K562 (cell line): ENCODE results near the gene SCYL1. TPM values are rescaled to one million over a fixed set of nuclear protein-coding genes. Genes with fewer than 3 reads are reported as not detected.

Source experiments
- ARHGAP35 ChIP-seq: fragments of 450-650 bp; IDR thresholded peaks from 2 replicates; pipeline ENCODE4 v1.6.1; 2018; ENCODE audit not compliant: partially characterized antibody
- CREB1 ChIP-seq, 2 experiments: sonication (generic) in 1 of 2; formaldehyde crosslinking in 1 of 2; IDR thresholded peaks; 2 replicates each; pipeline versions ENCODE4 v1.6.1 to v1.8.0; 2012 to 2022; ENCODE audit warnings: inconsistent platforms in 1 of 2, mild to moderate bottlenecking in 1 of 2, missing genetic modification reagents in 1 of 2, moderate library complexity in 1 of 2
- DNMT1 ChIP-seq: fragments of 450-650 bp; IDR thresholded peaks from 2 replicates; pipeline ENCODE4 v1.6.1; 2016; ENCODE audit warnings: antibody characterized with exemption, mild to moderate bottlenecking
- DPF2 ChIP-seq: fragments of 450-650 bp; IDR thresholded peaks from 2 replicates; pipeline ENCODE4 v1.6.1; 2016
- EHMT2 ChIP-seq: fragments of 450-650 bp; IDR thresholded peaks from 2 replicates; pipeline ENCODE4 v1.6.1; 2018; ENCODE audit warnings: antibody characterized with exemption
- FOXJ2 ChIP-seq: fragments of 200-800 bp; sonication (Bioruptor generic); IDR thresholded peaks from 2 replicates; pipeline ENCODE4 v1.6.1; 2016; ENCODE audit warnings: missing genetic modification characterization, missing compliant biosample characterization
- FOXO4 ChIP-seq: fragments of 450-650 bp; formaldehyde crosslinking; IDR thresholded peaks from 2 replicates; pipeline ENCODE4 v1.4.0; 2020; ENCODE audit warnings: mild to moderate bottlenecking, moderate library complexity
- HDAC8 ChIP-seq: fragments of 450-650 bp; IDR thresholded peaks from 2 replicates; pipeline ENCODE4 v1.6.1; 2016; ENCODE audit warnings: mild to moderate bottlenecking, missing genetic modification characterization, moderate library complexity, missing compliant biosample characterization
- NBN ChIP-seq: fragments of 450-650 bp; IDR thresholded peaks from 2 replicates; pipeline ENCODE4 v1.6.1; 2016; ENCODE audit warnings: low read depth, mild to moderate bottlenecking
- NR1H2 ChIP-seq: sonication (generic); formaldehyde crosslinking; IDR thresholded peaks from 2 replicates; pipeline ENCODE4 v1.4.0; 2020; ENCODE audit warnings: mild to moderate bottlenecking, missing genetic modification reagents
- NR2C1 ChIP-seq, 2 experiments: fragments of 450-650 bp; IDR thresholded peaks; 2 replicates each; pipeline ENCODE4 v1.6.1; 2017; ENCODE audit warnings: mild to moderate bottlenecking in 2 of 2, antibody characterized with exemption in 1 of 2, inconsistent platforms in 1 of 2, missing compliant biosample characterization in 1 of 2, missing genetic modification characterization in 1 of 2
- RB1 ChIP-seq: fragments of 450-650 bp; IDR thresholded peaks from 2 replicates; pipeline ENCODE4 v1.6.1; 2017; ENCODE audit warnings: low read depth, mild to moderate bottlenecking
- RBM34 ChIP-seq: fragments of 200-400 bp; formaldehyde crosslinking; IDR thresholded peaks from 2 replicates; pipeline ENCODE4 v1.6.1; 2018; ENCODE audit warnings: low read length, borderline replicate concordance; ENCODE audit not compliant: insufficient read depth
- RNF2 ChIP-seq: sonication (generic); IDR thresholded peaks from 2 replicates; pipeline ENCODE4 v1.6.1; 2016
- TAL1 ChIP-seq: fragments of 450-650 bp; IDR thresholded peaks from 2 replicates; pipeline ENCODE4 v1.6.1; 2016; ENCODE audit warnings: mild to moderate bottlenecking
- USF1 ChIP-seq: sonication (generic); formaldehyde crosslinking; IDR thresholded peaks from 2 replicates; pipeline ENCODE4 v1.9.0; 2022; ENCODE audit warnings: mild to moderate bottlenecking, missing genetic modification reagents
- ZBTB7A ChIP-seq: IDR thresholded peaks from 2 replicates; pipeline ENCODE4 v1.6.1; 2011; ENCODE audit warnings: low read depth, mild to moderate bottlenecking, low read length, moderate library complexity, borderline replicate concordance; ENCODE audit not compliant: control insufficient read depth
- ZNF24 ChIP-seq: fragments of 450-650 bp; IDR thresholded peaks from 2 replicates; pipeline ENCODE4 v1.6.1; 2016
- ZNF280A ChIP-seq: fragments of 450-650 bp; IDR thresholded peaks from 2 replicates; pipeline ENCODE4 v1.6.1; 2018; ENCODE audit warnings: mild to moderate bottlenecking, low read depth; ENCODE audit not compliant: partially characterized antibody
- ZNF280B ChIP-seq: fragments of 250-450 bp; sonication (Bioruptor Pico); IDR thresholded peaks from 2 replicates; pipeline ENCODE4 v1.5.1; 2021; ENCODE audit warnings: mild to moderate bottlenecking
- ZNF583 ChIP-seq: fragments of 250-450 bp; sonication (Bioruptor Pico); IDR thresholded peaks from 2 replicates; pipeline ENCODE4 v1.4.0; 2020
- ZNF740 ChIP-seq, 3 experiments: fragments of 200-800 bp in 1 of 3; sonication (Bioruptor generic) in 1 of 3; sonication (generic) in 1 of 3; formaldehyde crosslinking in 1 of 3; IDR thresholded peaks; 2 replicates each; pipeline versions ENCODE4 v1.6.1 to v1.8.0; 2016 to 2022; ENCODE audit warnings: mild to moderate bottlenecking in 2 of 3, missing compliant biosample characterization in 2 of 3, missing genetic modification characterization in 2 of 3, missing genetic modification reagents in 1 of 3
- polyA plus RNA-seq, 8 experiments: library from polyadenylated mRNA; depleted of rRNA in 4 of 8; stranded (reverse) in 5 of 8; unstranded in 3 of 8; fragments of >200 nt; fragmentation: Nextera tagmentation in 2 of 8; fragmentation: Illumina TruSeq in 1 of 8; extraction: Ambion mirVana in 2 of 8; extraction: Trizol in 1 of 8; gene quantifications; 2 replicates each; pipeline versions ENCODE4 v1.2.1 to v1.2.3, GENCODE V29; 2011 to 2014; ENCODE audit warnings: inconsistent platforms in 1 of 8, missing spikeins in 1 of 8
- total RNA-seq, 7 experiments: library from RNA; depleted of rRNA in 6 of 7; stranded (reverse); fragments of >200 nt in 6 of 7; fragmentation: Illumina TruSeq in 2 of 7; extraction: Trizol in 2 of 7; gene quantifications; 2 replicates each; pipeline versions ENCODE4 v1.2.1 to v1.2.3, GENCODE V29; 2011 to 2021; ENCODE audit warnings: low replicate concordance in 1 of 7

The SCYL1 gene
- total and polyA plus RNA-seq, 9 of the 15 experiments (the other 6 are each of a cell fraction or from before 2014, with no cell fraction given): 1.9 to 145 (median 57.6) TPM

GRCh38 chr11:65478388-65479183, 46.3 kb upstream of the SCYL1 start (continued):
- TF ChIP-seq RBM34 (no peak), EHMT2 (no peak), RB1 (peak; percentile 57; the same call in 1 of the 2 replicates), FOXO4 (no peak), CREB1 (IDR thresholded peaks at IDR 0.05) (peak; percentile 74; the same call in 1 of the 2 replicates), CREB1 (CRISPR knock-in tag; IDR thresholded peaks at IDR 0.05) (peak; percentile 60; the same call in 1 of the 2 replicates), DPF2 (peak; percentile 47; the same call in 1 of the 2 replicates), ZNF740 (CRISPR knock-in tag; IDR thresholded peaks at IDR 0.05) (peak; percentile 74), ZNF740 (tag; IDR thresholded peaks at IDR 0.05) (no peak), ZNF24 (no peak), ZNF583 (0 out of 2 replicates have a peak, but pooled peaks have one; percentile 28), NR1H2 (no peak), NR2C1 (IDR thresholded peaks at IDR 0.05) (peak; percentile 77; the same call in 1 of the 2 replicates), NR2C1 (tag; IDR thresholded peaks at IDR 0.05) (peak; percentile 84), NBN (no peak), ZNF280B (CRISPR knock-in tag) (no peak), ZNF280A (no peak), ZBTB7A (peak; percentile 97), TAL1 (no peak), HDAC8 (tag) (peak; percentile 78; the same call in 1 of the 2 replicates), DNMT1 (no peak), FOXJ2 (no peak), ARHGAP35 (no peak), USF1 (no peak), RNF2 (peak; percentile 74)
